ENCODE data around the gene PRKN. TPM values are rescaled to one million over a fixed set of nuclear protein-coding genes. Genes with fewer than 3 reads are reported as not detected.
"Not testable (repeated sequence)": the region's sequence is repeated elsewhere in the genome, so short reads cannot be mapped to it uniquely, and the experiment has no call there.

PRKN gene
- total RNA-seq, 1 donor from 2014 or later = 5.7 TPM

- Mint-ChIP-seq H3K36me3 (ENCODE audit: low read depth) (no peaks in the 10 kb centered on the region), H3K9me3 (ENCODE audit: low read depth) (peaks cover 4% of the 10 kb centered on the region), H3K4me1 (ENCODE audit: low read depth) (peaks cover 7% of the 10 kb centered on the region), H3K4me3 (ENCODE audit: unreplicated experiment) (no peak overlapping the region), H3K27me3 (ENCODE audit: low read depth) (no peaks in the 10 kb centered on the region), H3K27ac (ENCODE audit: unreplicated experiment) (no peak overlapping the region)
- no peak for DNase-seq (ENCODE audit: low spot score)
- TF ChIP-seq CTCF (IDR thresholded peaks at IDR 0.05) = no peak
These were observed 1394.2 kb downstream of the PRKN start for GRCh38 chr6:161333410-161333809.

GRCh38 chr6:161331402-161332081 is 1396.0 kb downstream of the PRKN start:
- H3K36me3 Mint-ChIP-seq (ENCODE audit: low read depth); H3K27ac Mint-ChIP-seq (ENCODE audit: unreplicated experiment); H3K27me3 Mint-ChIP-seq (ENCODE audit: low read depth); H3K9me3 Mint-ChIP-seq (ENCODE audit: low read depth); H3K4me1 Mint-ChIP-seq (ENCODE audit: low read depth); DNase-seq (ENCODE audit: low spot score); H3K4me3 Mint-ChIP-seq (ENCODE audit: unreplicated experiment): not testable (repeated sequence)

- Mint-ChIP-seq H3K4me3 (ENCODE audit: unreplicated experiment) (no peak overlapping the region), H3K27me3 (ENCODE audit: low read depth) (no peaks in the 10 kb centered on the region), H3K9me3 (ENCODE audit: low read depth) (peaks cover 11% of the 10 kb centered on the region), H3K4me1 (ENCODE audit: low read depth) (peaks cover 3% of the 10 kb centered on the region), H3K27ac (ENCODE audit: unreplicated experiment) (no peak overlapping the region), H3K36me3 (ENCODE audit: low read depth) (no peaks in the 10 kb centered on the region)
- no peak for TF ChIP-seq CTCF (IDR thresholded peaks at IDR 0.05)
- no peak for DNase-seq (ENCODE audit: low spot score)
These were observed 1400.1 kb downstream of the PRKN start for GRCh38 chr6:161327360-161327953.

- Mint-ChIP-seq H3K4me3 (ENCODE audit: unreplicated experiment) (no peak overlapping the region), H3K9me3 (ENCODE audit: low read depth) (peaks cover 7% of the 10 kb centered on the region), H3K4me1 (ENCODE audit: low read depth) (peaks cover 8% of the 10 kb centered on the region), H3K27ac (ENCODE audit: unreplicated experiment) (no peak overlapping the region), H3K36me3 (ENCODE audit: low read depth) (no peaks in the 10 kb centered on the region), H3K27me3 (ENCODE audit: low read depth) (peaks cover 3% of the 10 kb centered on the region)
- TF ChIP-seq CTCF (IDR thresholded peaks at IDR 0.05) = no peak
- no peak for DNase-seq (ENCODE audit: low spot score)
These were observed 1408.3 kb downstream of the PRKN start for GRCh38 chr6:161319231-161319630.

GRCh38 chr6:161318456-161318855 is 1409.1 kb downstream of the PRKN start:
- H3K4me3 Mint-ChIP-seq (ENCODE audit: unreplicated experiment) = no peak overlapping the region
- peaks cover 8% of the 10 kb centered on the region for H3K4me1 Mint-ChIP-seq (ENCODE audit: low read depth)
- no peak overlapping the region for H3K27ac Mint-ChIP-seq (ENCODE audit: unreplicated experiment)
- H3K9me3 Mint-ChIP-seq (ENCODE audit: low read depth) = peaks cover 7% of the 10 kb centered on the region
- no peaks in the 10 kb centered on the region for H3K36me3 Mint-ChIP-seq (ENCODE audit: low read depth)
- DNase-seq (ENCODE audit: low spot score) = no peak
- no peak for TF ChIP-seq CTCF (IDR thresholded peaks at IDR 0.05)
- peaks cover 3% of the 10 kb centered on the region for H3K27me3 Mint-ChIP-seq (ENCODE audit: low read depth)

GRCh38 chr6:161316531-161316930 is 1411.0 kb downstream of the PRKN start:
- Mint-ChIP-seq H3K4me3 (ENCODE audit: unreplicated experiment) (no peak overlapping the region), H3K4me1 (ENCODE audit: low read depth) (peaks cover 8% of the 10 kb centered on the region), H3K36me3 (ENCODE audit: low read depth) (no peaks in the 10 kb centered on the region), H3K27ac (ENCODE audit: unreplicated experiment) (no peak overlapping the region), H3K27me3 (ENCODE audit: low read depth) (peaks cover 5% of the 10 kb centered on the region), H3K9me3 (ENCODE audit: low read depth) (peaks cover 3% of the 10 kb centered on the region)
- TF ChIP-seq CTCF (IDR thresholded peaks at IDR 0.05) = no peak
- DNase-seq (ENCODE audit: low spot score) = no peak

- not testable (repeated sequence) for H3K36me3 Mint-ChIP-seq (ENCODE audit: low read depth); DNase-seq (ENCODE audit: low spot score); H3K9me3 Mint-ChIP-seq (ENCODE audit: low read depth); H3K27me3 Mint-ChIP-seq (ENCODE audit: low read depth); H3K4me3 Mint-ChIP-seq (ENCODE audit: unreplicated experiment); H3K4me1 Mint-ChIP-seq (ENCODE audit: low read depth); H3K27ac Mint-ChIP-seq (ENCODE audit: unreplicated experiment)
These were observed 1412.2 kb downstream of the PRKN start for GRCh38 chr6:161315246-161315917.
